GM21447 (cell line): ENCODE data around the gene KERA.
A peak's percentile ranks its signal among the peaks of the same experiment; 100 is the strongest.

ENCODE experiments used
- ATAC-seq: cut with Tn5 transposase; IDR thresholded peaks from one replicate; pipeline ENCODE4 v1.9.1; 2021; ENCODE audit not compliant: unreplicated experiment

The KERA gene

DNA sequence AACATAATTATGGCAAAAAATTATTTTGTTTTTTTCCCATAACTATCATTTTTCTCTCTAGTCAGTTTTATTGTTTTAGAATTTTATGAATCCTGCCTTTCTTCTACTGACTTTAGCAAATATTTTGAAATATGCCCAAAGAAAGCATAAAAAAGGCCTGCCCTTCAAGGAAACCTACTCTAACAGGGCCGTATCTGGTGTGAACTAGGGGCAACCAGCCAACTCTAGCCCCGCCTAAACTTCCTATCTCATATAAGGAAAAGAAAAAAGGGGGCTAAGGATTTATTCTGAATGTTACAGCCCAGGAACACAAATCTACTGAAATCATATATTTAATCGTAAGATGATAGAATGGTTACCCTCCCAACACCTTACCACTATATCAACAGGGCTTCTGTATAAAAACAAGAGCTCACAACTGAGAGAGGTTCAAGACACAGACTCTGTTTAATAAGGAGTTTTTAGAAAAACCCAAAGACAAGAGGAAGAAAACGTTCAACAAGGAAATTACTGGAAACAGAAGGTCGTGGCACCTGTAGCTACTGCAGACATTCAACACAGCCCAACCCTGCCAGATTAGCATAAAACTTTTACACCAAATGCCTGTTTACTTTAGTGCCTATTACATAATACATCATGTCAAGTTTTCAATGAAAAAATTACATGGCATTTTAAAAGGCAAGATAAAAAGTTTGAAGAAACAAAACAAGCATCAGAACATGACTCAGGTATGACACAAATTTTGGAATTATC, 40.1 kb downstream of the KERA start:
- no peak for ATAC-seq

DNA sequence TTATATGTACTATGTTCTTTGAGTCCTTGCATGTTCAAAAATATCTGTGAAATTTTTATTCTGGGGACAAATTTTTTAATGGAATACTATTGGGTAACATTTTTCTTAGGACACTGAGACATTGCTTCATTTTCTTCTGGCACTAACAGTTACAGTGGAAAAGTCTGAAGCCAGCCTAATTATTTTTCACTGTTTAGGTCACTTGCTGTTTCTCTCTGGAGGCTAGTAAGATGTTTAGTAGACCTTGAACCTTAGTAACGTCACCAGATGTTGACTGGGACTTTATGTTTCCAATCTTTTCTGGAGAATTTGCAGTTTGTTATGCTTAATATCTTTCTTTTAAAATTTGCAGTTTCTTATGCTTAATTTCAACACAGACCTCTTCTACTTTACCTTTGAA, 40.8 kb downstream of the KERA start:
- no peak for ATAC-seq

DNA sequence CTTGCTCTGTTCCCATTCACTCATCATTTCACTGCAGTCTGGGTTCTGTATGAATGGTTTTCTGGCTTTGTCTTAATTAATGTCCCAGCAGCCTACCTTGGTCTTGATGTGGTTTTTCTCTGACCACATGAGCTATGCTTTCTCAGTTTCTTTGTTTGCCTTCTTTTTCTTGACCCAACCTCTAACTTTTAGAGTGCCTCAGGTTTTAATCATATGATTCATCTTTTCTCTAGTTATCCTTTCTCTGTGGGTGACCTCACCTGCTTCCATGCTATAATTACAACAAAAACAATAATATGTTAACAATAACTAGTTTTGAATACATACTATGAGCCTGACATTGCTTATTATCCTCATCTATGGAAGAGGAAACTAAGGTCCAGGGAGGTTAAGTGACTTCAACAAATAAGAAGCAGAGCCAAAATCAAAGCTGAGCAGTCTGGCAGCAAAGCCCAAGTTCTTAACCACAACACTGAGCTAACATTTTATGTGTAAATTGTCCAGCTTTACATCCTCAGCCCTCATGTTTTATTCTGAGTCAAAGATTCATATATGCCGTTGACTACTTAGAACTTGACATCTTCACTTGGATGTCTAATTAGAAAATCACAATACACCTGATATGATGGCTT, 48.4 kb downstream of the KERA start:
- peak; percentile 78 for ATAC-seq

DNA sequence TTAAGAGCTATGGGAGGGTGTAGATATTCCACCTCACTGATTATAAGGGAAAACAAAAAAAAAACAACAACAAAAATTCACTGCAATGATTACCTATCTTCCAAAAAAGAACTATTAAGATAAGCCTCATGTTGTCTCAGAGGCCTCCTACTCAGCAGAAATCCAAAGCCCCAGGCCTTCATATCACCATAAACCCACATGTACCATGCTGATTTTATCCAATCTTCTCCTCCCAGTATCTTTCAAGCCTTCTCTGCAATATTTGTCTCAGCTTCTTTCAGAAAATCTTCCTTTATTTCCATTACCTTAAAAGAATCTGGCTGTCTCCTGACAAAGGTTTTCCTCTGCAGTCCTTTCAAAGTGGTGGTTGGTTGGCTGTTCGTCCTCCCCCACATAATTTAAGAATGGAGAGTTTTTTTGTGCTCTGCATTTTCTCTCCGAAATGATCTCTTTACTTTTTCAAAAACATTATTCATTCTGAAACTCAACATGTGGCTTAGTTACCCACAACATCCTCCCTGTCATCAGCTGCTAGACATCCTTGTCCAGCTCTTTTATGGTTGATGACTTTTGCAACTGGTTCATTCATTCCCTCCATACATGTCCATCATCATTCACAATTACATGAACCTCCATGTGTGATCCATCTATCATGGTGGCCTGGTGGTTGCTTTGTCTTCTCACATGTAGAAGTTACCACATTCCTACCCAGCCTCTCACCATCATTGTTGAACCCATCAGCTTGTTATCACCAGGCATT, 50.1 kb downstream of the KERA start:
- ATAC-seq = peak; percentile 80

DNA sequence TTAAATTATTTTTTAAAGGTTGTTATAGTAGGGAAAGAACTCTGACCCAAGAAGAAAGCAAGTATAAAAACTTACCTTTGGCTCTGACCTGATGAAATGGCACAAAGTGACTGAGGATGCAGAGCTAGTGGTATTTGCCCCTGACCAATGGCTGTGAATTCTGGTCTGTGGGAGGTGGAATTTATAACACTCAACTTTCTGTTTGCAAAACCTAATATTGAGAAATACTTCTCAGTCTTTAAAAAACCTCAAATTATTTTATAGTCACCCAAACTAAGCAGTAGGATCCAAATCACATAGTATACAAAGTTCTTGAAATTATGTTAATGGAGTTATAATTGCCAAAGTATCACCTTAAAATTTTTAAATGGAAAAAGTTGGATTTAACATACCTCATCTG, 53.0 kb downstream of the KERA start, which contains the start of gene EPYC:
Gene EPYC (minus strand): TSS at position 101 of the 400 bp plus-strand sequence. CDS start 2,407 bp downstream, outside the sequence.
- ATAC-seq = no peak

DNA sequence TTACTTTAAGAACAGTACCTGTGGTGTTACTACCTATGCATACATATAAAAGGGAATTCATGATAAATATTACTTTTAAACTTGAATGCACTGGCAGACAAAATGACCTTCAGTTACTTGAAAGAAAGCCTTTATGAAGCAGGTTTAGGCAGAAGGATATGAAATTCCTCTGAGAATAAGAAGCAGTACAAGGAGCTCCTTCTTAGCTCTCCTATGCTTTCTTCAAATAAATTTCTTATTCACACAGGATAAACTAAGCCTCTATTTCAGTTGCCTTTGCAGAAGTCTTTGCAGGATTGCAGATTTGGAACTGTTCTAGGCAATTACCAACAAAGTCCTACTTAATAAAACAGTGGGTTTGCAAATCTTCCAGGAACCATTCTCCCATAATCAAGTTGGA, 54.1 kb downstream of the KERA start:
- no peak for ATAC-seq

DNA sequence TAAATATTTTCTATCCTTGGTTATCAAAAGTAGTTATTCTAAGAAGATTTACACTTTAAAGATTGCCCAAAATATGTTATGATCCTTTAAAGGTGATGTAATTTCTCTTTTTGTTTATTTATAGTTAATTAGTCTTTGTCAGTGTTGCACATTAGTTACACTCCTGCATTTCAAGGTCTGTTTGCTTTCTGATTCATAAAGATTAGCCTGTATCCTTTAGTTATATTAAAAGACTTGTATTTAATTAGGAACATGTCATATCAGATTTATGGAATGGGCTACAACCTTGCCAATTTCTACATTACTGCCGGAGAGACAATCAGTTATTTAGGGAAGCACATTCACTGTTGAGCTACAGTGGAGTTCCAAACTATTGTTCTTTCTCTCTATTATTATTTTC, 56.5 kb downstream of the KERA start:
- ATAC-seq = no peak
